KOPT-K1 (cell line): ENCODE data around the gene EEF1AKMT3.
"Not testable (repeated sequence)": the region's sequence is repeated elsewhere in the genome, so short reads cannot be mapped to it uniquely, and the experiment has no call there.

Source experiments
- H3K27ac ChIP-seq: fragments of 200-600 bp; sonication (generic); 2 replicates; pipeline ENCODE4 v1.5.1; 2016; ENCODE audit warnings: antibody characterized with exemption, mild to moderate bottlenecking, low read depth, low read length; ENCODE audit not compliant: poor library complexity, severe bottlenecking
- H3K36me3 ChIP-seq: fragments of 200-600 bp; sonication (generic); 2 replicates; pipeline ENCODE4 v1.5.1; 2017; ENCODE audit warnings: antibody characterized with exemption, mild to moderate bottlenecking, low read length, moderate library complexity; ENCODE audit not compliant: insufficient read depth
- H3K9me3 ChIP-seq: fragments of 200-600 bp; sonication (generic); 2 replicates; pipeline ENCODE4 v1.5.1; 2017; ENCODE audit warnings: antibody characterized with exemption, low read length, mild to moderate bottlenecking; ENCODE audit not compliant: insufficient read depth, poor library complexity, severe bottlenecking

The EEF1AKMT3 gene

GRCh38 chr12:57764662-57765002 lies 7.8 kb upstream of the EEF1AKMT3 start:
- no peak overlapping the region for H3K27ac ChIP-seq
- no peaks in the 10 kb centered on the region for H3K9me3 ChIP-seq
- H3K36me3 ChIP-seq = peaks cover 61% of the 10 kb centered on the region

GRCh38 chr12:57765003-57765697 lies 7.3 kb upstream of the EEF1AKMT3 start:
- peaks cover 61% of the 10 kb centered on the region for H3K36me3 ChIP-seq
- no peak overlapping the region for H3K27ac ChIP-seq
- no peaks in the 10 kb centered on the region for H3K9me3 ChIP-seq

GRCh38 chr12:57765698-57766463 lies 6.5 kb upstream of the EEF1AKMT3 start:
- H3K9me3 ChIP-seq = no peaks in the 10 kb centered on the region
- no peak overlapping the region for H3K27ac ChIP-seq
- H3K36me3 ChIP-seq = peaks cover 61% of the 10 kb centered on the region

- H3K27ac ChIP-seq = no peak within 1 kb of the TSS
- no peaks in the 10 kb centered on the region for H3K9me3 ChIP-seq
- H3K36me3 ChIP-seq = peaks cover 54% of the 10 kb centered on the region
These were observed 5.7 kb upstream of the EEF1AKMT3 start, which contains the start of gene CYP27B1 for GRCh38 chr12:57766464-57767304. TSS of gene CYP27B1 (minus strand) at chr12:57767078. CDS start at chr12:57767041, 37 bp downstream.

GRCh38 chr12:57767305-57767698 lies 5.1 kb upstream of the EEF1AKMT3 start:
- Histone ChIP-seq H3K9me3 (no peaks in the 10 kb centered on the region), H3K27ac (no peak overlapping the region), H3K36me3 (peaks cover 49% of the 10 kb centered on the region)

- H3K36me3 ChIP-seq = peaks cover 43% of the 10 kb centered on the region
- no peak overlapping the region for H3K27ac ChIP-seq
- H3K9me3 ChIP-seq = no peaks in the 10 kb centered on the region
These were observed 4.5 kb upstream of the EEF1AKMT3 start for GRCh38 chr12:57767876-57768275.

GRCh38 chr12:57769594-57769993 lies 2.8 kb upstream of the EEF1AKMT3 start:
- H3K36me3 ChIP-seq = peaks cover 39% of the 10 kb centered on the region
- no peak overlapping the region for H3K27ac ChIP-seq
- H3K9me3 ChIP-seq = no peaks in the 10 kb centered on the region

- Histone ChIP-seq H3K36me3 (peaks cover 39% of the 10 kb centered on the region), H3K27ac (peak overlapping the region; percentile 75)
These were observed 1.7 kb upstream of the EEF1AKMT3 start for GRCh38 chr12:57770734-57771133.

GRCh38 chr12:57771236-57771872 lies 1.1 kb upstream of the EEF1AKMT3 start:
- Histone ChIP-seq H3K27ac (peak overlapping the region; percentile 75), H3K36me3 (peaks cover 39% of the 10 kb centered on the region), H3K9me3 (no peaks in the 10 kb centered on the region)

More at GRCh38 chr12:57770734-57771133, 1.7 kb upstream of the EEF1AKMT3 start:
- no peaks in the 10 kb centered on the region for H3K9me3 ChIP-seq

- peak within 1 kb of the TSS; percentile 75 for H3K27ac ChIP-seq
- peaks cover 39% of the 10 kb centered on the region for H3K36me3 ChIP-seq
- no peaks in the 10 kb centered on the region for H3K9me3 ChIP-seq
These were observed 463 bp upstream of the EEF1AKMT3 start, which contains the start of gene METTL1 for GRCh38 chr12:57771873-57772428. TSS of gene METTL1 (minus strand) at chr12:57772105. CDS start at chr12:57772083, 22 bp downstream.

GRCh38 chr12:57774634-57775033 lies 2.2 kb downstream of the EEF1AKMT3 start:
- not testable (repeated sequence) for H3K9me3 ChIP-seq, H3K27ac ChIP-seq
- peaks cover 14% of the 10 kb centered on the region; the same call in 1 of the 2 replicates for H3K36me3 ChIP-seq

- Histone ChIP-seq H3K36me3 (peaks cover 10% of the 10 kb centered on the region; the same call in 1 of the 2 replicates), H3K27ac (no peak overlapping the region), H3K9me3 (no peaks in the 10 kb centered on the region)
These were observed 2.6 kb downstream of the EEF1AKMT3 start for GRCh38 chr12:57775044-57775443.

- Histone ChIP-seq H3K27ac (no peak overlapping the region), H3K9me3 (no peaks in the 10 kb centered on the region), H3K36me3 (peaks cover 3% of the 10 kb centered on the region; the same call in 1 of the 2 replicates)
These were observed 3.3 kb downstream of the EEF1AKMT3 start for GRCh38 chr12:57775563-57776246.

- Histone ChIP-seq H3K27ac (no peak overlapping the region), H3K36me3 (no peaks in the 10 kb centered on the region), H3K9me3 (no peaks in the 10 kb centered on the region)
These were observed 3.8 kb downstream of the EEF1AKMT3 start for GRCh38 chr12:57776247-57776587.
